Transverse colon (tissue), 4 donors: ENCODE measurements around the gene RSAD1. TPM values are rescaled to one million over a fixed set of nuclear protein-coding genes. Genes with fewer than 3 reads are reported as not detected.
A peak's percentile ranks its signal among the peaks of the same experiment; 100 is the strongest.

Experiments
- DNase-seq: peaks from one replicate; pipeline ENCODE4 v3.0.0-alpha.2; 2019
- H3K27ac ChIP-seq, 4 donors: fragments of 200-600 bp; sonication (generic); 2 replicates each; pipeline ENCODE4 v1.5.1; 2016 to 2018; ENCODE audit warnings: inconsistent platforms in 4 of 4
- H3K27me3 ChIP-seq: fragments of 200-600 bp; sonication (generic); 2 replicates; pipeline ENCODE4 v1.5.1; 2017; ENCODE audit warnings: inconsistent platforms
- H3K36me3 ChIP-seq, 4 donors: fragments of 200-600 bp; sonication (generic); 2 replicates each; pipeline ENCODE4 v1.5.1; 2017 to 2019; ENCODE audit warnings: inconsistent platforms in 4 of 4
- H3K4me1 ChIP-seq, 4 donors: fragments of 200-600 bp; sonication (generic); 2 replicates each; pipeline ENCODE4 v1.5.1; 2017 to 2020; ENCODE audit warnings: inconsistent platforms in 4 of 4
- H3K4me3 ChIP-seq, 4 donors: fragments of 200-600 bp; sonication (generic); 1 replicate in 1 of 4; 2 replicates in 3 of 4; pipeline versions ENCODE4 v1.5.1 to v1.6.1; 2017 to 2019; ENCODE audit warnings: inconsistent platforms in 4 of 4
- H3K9me3 ChIP-seq, 2 donors: fragments of 200-600 bp; sonication (generic); 2 replicates each; pipeline ENCODE4 v1.5.1; 2017 to 2019; ENCODE audit warnings: inconsistent platforms in 2 of 2
- CTCF ChIP-seq, 5 experiments: fragments of 200-600 bp in 3 of 5; fragments of 450-650 bp in 2 of 5; sonication (generic) in 3 of 5; IDR thresholded peaks; 1 replicate in 2 of 5; 2 replicates in 3 of 5; pipeline ENCODE4 v1.5.1; 2016 to 2017; ENCODE audit warnings: antibody characterized with exemption in 5 of 5, inconsistent platforms in 3 of 5, mild to moderate bottlenecking in 2 of 5, moderate library complexity in 1 of 5
- EP300 ChIP-seq: sonication (generic); formaldehyde crosslinking; IDR thresholded peaks from one replicate; pipeline ENCODE4 v1.6.1; 2017; ENCODE audit warnings: antibody characterized with exemption, low read depth
- POLR2A ChIP-seq: fragments of 450-650 bp; IDR thresholded peaks from one replicate; pipeline ENCODE4 v1.6.1; 2016; ENCODE audit warnings: antibody characterized with exemption, mild to moderate bottlenecking, moderate library complexity
- POLR2AphosphoS5 ChIP-seq, 3 donors: sonication (generic); formaldehyde crosslinking; IDR thresholded peaks; one replicate each; pipeline ENCODE4 v1.6.1; 2016; ENCODE audit warnings: antibody characterized with exemption in 3 of 3
- WGBS, 2 donors: methylation state at CpG; one replicate each; pipeline ENCODE4 v1.1.5; 2018; ENCODE audit warnings: low coverage in 1 of 2; 5-methylcytosine and 5-hydroxymethylcytosine counted together
- in situ Hi-C, 4 donors: fragments of 200-750 bp; cut with MboI; loops; one replicate each; pipeline versions ENCODE4 v1.15.0 to v1.15.1; 2017; ENCODE audit warnings: low sequenced_read_pairs in 3 of 4, low pct_ligation_motif_present in 1 of 4, low pct_unique_long_range_greater_than_20kb in 1 of 4
- intact Hi-C: fragments of 100-400 bp; cut with DNase I; formaldehyde crosslinking; loops from one replicate; pipeline ENCODE4 v1.15.1; 2023; ENCODE audit warnings: low total_unique reads
- total RNA-seq, 4 donors: library from RNA; depleted of rRNA; stranded (reverse); fragments of >200 nt; gene quantifications; one replicate each; pipeline ENCODE4 v1.1.0, GENCODE V29; 2016

The RSAD1 gene
- total RNA-seq, 4 donors from 2014 or later = 19.1 to 35.6 (median 28.2) TPM

GRCh38 chr17:50534979-50535326 is 56.3 kb downstream of the RSAD1 start:
- peak overlapping the region; percentile 74 to 90 (median 80) for H3K27ac ChIP-seq
- intact Hi-C loops (no loop called here), in situ Hi-C loops (loop anchor here in 2 of 4 donors (25.0 kb wide), 2 partner anchors 302 to 427 kb away; partner anchors contain the start of gene WFIKKN2 (in 1 of the 2))
- peaks cover 9 to 47% (median 29%) of the 10 kb centered on the region in 4 donors for H3K4me1 ChIP-seq
- DNase-seq = no peak
- no peaks in the 10 kb centered on the region for H3K9me3 ChIP-seq
- TF ChIP-seq EP300 (no peak), POLR2A (no peak), CTCF (IDR thresholded peaks at IDR 0.05) (no peak), POLR2AphosphoS5 (IDR thresholded peaks at IDR 0.05) (no peak)
- WGBS, 2 donors = 89% methylated on average over 2 of the region's 2 CpGs; no CpG with 5 or more reads in 1 of the 2 donors
- H3K4me3 ChIP-seq = peak overlapping the region in 2 of 4 donors; percentile 45 to 55
- peaks cover 32% of the 10 kb centered on the region for H3K27me3 ChIP-seq
- no peaks in the 10 kb centered on the region for H3K36me3 ChIP-seq

GRCh38 chr17:50535407-50535806 is 56.7 kb downstream of the RSAD1 start:
- in situ Hi-C loops (loop anchor here in 2 of 4 donors (25.0 kb wide), 2 partner anchors 302 to 427 kb away; partner anchors contain the start of gene WFIKKN2 (in 1 of the 2)), intact Hi-C loops (no loop called here)
- TF ChIP-seq CTCF (IDR thresholded peaks at IDR 0.05) (no peak), POLR2A (no peak), POLR2AphosphoS5 (IDR thresholded peaks at IDR 0.05) (no peak), EP300 (no peak)
- 76% methylated on average over 7 of the region's 7 CpGs; no CpG with 5 or more reads in 1 of the 2 donors for WGBS, 2 donors
- Histone ChIP-seq H3K4me1 (peaks cover 9 to 47% (median 32%) of the 10 kb centered on the region in 4 donors), H3K27me3 (peaks cover 31% of the 10 kb centered on the region), H3K4me3 (no peak overlapping the region), H3K27ac (no peak overlapping the region), H3K9me3 (no peaks in the 10 kb centered on the region), H3K36me3 (no peaks in the 10 kb centered on the region)
- no peak for DNase-seq

Other genes starting within 250 kb of the RSAD1 start
- gene TMEM92, start 204.4 kb upstream of the RSAD1 start, total RNA-seq = 1 to 10 TPM in 2 of 4 donors, not detected in 2; 1.9 to 3.7 TPM
- 10 to 100 TPM; 21.3 to 27.3 (median 22.0) TPM for gene XYLT2, start 132.7 kb upstream of the RSAD1 start, total RNA-seq
- gene MRPL27, start 105.7 kb upstream of the RSAD1 start, total RNA-seq = 10 to 100 TPM in 3 of 4 donors, 1 to 10 TPM in 1; 4.9 to 97.5 (median 46.9) TPM
- gene EME1, start 105.6 kb upstream of the RSAD1 start, total RNA-seq = 1 to 10 TPM in 2 of 4 donors, not detected in 2; 1.4 to 1.6 TPM
- 10 to 100 TPM; 45.0 to 96.9 (median 64.4) TPM for gene LRRC59, start 81.3 kb upstream of the RSAD1 start, total RNA-seq
- 100 to 1,000 TPM; 165 to 460 (median 190) TPM for gene ACSF2, start 52.6 kb upstream of the RSAD1 start, total RNA-seq
- gene CHAD, start 10.0 kb upstream of the RSAD1 start, total RNA-seq = 10 to 100 TPM in 3 of 4 donors, 1 to 10 TPM in 1; 9.6 to 59.8 (median 19.7) TPM
- 1 to 10 TPM in 2 of 4 donors, under 1 TPM in 1, not detected in 1; 0.64 to 3.7 (median 2.7) TPM for gene MYCBPAP, start 29.6 kb downstream of the RSAD1 start, total RNA-seq
- 10 to 100 TPM; 19.2 to 95.7 (median 57.4) TPM for gene EPN3, start 53.9 kb downstream of the RSAD1 start, total RNA-seq
- 100 to 1,000 TPM; 116 to 437 (median 228) TPM for gene SPATA20, start 68.3 kb downstream of the RSAD1 start, total RNA-seq
- gene CACNA1G, start 81.9 kb downstream of the RSAD1 start, total RNA-seq = under 1 TPM in 1 of 4 donors, not detected in 3; 0.14 TPM
- gene ABCC3, start 156.0 kb downstream of the RSAD1 start, total RNA-seq = 100 to 1,000 TPM; 297 to 655 (median 533) TPM
- 10 to 100 TPM; 18.7 to 30.8 (median 24.2) TPM for gene ANKRD40, start 229.1 kb downstream of the RSAD1 start, total RNA-seq
- 100 to 1,000 TPM in 3 of 4 donors, 10 to 100 TPM in 1; 62.8 to 984 (median 159) TPM for gene LUC7L3, start 240.7 kb downstream of the RSAD1 start, total RNA-seq